DMS53 treated with DMSO at 0.1 percent for 48 hours (cell line): ENCODE data around the gene RPS19BP1.

Source experiments
- DNase-seq: peaks from one replicate; lab custom pipeline; 2025; ENCODE audit not compliant: unreplicated experiment; lab: John Stamatoyannopoulos, UW

Gene RPS19BP1

GRCh38 chr22:39490966-39491680 is 41.4 kb downstream of the RPS19BP1 start:
- no peak for DNase-seq

GRCh38 chr22:39490135-39490798 is 42.3 kb downstream of the RPS19BP1 start:
- peak; percentile 12 for DNase-seq

DNA sequence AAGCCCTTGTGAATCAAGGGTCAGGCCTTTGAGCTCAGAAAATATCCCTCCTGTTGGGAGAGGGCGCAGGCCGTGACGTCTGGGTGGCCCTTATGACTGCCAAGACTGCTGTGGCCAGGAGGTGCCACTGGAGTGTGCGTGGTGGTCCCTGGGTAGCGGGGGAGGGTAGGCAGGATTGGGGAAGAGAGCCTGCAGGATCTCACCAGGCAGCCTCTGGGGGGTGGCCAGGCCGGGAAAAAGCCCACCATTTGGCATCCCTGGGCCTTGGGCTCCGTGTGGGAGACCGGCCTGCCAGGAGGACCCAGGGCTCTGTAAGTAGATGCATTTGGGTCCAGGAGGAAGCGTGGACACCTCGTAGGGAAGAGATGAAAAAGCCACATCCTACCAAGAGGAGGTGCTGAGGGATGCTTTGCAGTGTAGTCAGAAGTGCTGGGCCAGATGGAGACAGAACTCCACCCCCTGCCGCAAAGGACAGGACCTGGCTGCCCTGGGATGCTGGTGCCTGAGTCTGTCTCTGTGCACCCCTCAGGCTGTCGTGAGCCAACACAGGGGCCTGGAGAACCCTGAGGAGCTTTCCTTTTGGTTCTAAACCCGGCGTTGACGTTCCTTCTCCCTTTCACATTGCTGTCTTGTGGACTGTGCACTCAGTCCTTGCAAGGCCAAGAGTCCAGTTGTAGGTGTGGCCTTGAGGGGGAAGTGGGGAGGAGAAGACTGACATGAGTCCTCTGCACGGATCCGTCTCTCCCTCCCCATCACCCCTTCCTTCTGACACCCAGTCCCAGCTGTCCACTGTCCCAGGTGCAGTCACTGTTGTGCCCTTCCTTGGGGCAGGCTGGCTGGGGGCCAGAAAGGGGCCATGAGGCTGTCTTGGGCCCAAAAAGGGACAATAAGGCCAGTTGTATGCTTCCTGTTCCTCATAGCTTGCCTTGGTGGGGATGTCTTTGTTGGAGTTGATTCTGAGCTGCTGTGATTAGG is 43.2 kb downstream of the RPS19BP1 start:
- DNase-seq = no peak

- no peak for DNase-seq
These were observed 43.9 kb downstream of the RPS19BP1 start for GRCh38 chr22:39488563-39489083.

DNA sequence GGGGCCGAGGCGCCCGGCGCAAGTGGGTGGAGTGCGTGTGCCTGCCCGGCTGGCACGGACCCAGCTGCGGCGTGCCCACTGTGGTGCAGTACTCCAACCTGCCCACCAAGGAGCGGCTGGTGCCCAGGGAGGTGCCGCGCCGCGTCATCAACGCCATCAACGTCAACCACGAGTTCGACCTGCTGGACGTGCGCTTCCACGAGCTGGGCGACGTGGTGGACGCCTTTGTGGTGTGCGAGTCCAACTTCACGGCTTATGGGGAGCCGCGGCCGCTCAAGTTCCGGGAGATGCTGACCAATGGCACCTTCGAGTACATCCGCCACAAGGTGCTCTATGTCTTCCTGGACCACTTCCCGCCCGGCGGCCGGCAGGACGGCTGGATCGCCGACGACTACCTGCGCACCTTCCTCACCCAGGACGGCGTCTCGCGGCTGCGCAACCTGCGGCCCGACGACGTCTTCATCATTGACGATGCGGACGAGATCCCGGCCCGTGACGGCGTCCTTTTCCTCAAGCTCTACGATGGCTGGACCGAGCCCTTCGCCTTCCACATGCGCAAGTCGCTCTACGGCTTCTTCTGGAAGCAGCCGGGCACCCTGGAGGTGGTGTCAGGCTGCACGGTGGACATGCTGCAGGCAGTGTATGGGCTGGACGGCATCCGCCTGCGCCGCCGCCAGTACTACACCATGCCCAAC is 44.6 kb downstream of the RPS19BP1 start:
- DNase-seq = no peak

GRCh38 chr22:39486951-39487825 is 45.4 kb downstream of the RPS19BP1 start:
- DNase-seq = no peak

DNA sequence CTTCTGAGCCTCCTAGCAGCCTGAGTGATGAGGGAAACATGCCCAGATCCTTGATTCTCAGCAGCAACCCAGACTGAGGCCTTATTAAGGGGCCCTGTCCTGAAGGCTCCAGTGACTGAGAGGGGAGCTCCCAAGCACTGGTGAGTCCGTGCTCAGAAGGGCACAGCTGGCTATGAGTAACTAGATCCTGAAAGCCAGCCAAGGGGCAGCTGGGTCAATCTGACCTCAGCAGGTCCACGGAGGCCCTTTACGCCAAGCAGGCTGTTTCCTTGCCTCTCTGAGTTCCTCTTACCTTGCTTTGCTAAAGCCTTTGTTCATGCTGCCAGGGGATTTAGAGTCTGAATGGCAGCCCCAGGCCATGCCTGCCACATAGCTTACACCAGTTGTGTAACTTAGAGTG is 49.8 kb downstream of the RPS19BP1 start:
- DNase-seq = no peak

- no peak for DNase-seq
These were observed 51.0 kb downstream of the RPS19BP1 start for GRCh38 chr22:39481595-39481994.

DNA sequence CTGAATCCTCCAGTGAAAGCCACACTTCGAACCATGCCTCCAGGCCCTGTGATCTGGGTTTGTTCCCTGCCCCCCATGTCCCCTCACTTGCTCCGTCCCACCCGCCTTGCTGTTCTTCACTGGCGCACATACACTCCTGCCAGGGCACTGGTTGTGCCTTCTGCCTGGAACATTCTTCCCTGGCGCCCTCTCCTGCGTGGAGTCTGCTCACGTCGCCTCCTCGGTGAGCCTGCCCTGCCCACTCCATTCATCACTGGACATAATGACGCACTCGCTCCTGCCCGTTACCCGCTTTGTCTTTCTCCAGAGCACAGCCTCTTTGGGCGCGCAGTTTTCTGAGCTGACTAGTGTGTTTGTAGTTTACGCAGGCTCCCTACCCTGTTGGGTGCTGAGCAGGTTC is 51.5 kb downstream of the RPS19BP1 start:
- DNase-seq = no peak

DNA sequence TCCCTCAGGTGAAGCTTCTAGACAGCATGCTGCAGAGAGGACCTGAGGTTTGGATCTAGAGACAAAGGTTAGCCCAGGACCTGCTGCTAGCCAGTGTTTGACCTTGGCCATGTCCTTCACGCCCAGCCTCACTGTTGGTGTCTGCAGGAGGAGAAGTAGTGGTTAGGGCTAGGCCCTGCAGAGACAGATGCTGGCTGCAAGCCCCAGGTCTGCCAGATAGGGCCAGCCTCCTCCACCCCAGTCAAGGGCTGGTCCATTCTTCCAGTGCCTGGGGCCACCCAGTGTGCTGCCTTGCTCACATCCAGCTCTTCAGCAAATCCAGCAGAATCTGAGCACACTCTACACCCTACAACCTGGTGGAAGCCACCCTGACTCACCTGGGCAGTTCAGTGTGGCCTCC is 52.0 kb downstream of the RPS19BP1 start:
- no peak for DNase-seq

- DNase-seq = no peak
These were observed 53.3 kb downstream of the RPS19BP1 start for GRCh38 chr22:39479254-39479653.
